Midbrain (tissue), 1 donor: ENCODE results near the gene UTF1.

Experiments used
- DNase-seq: peaks from one replicate; lab custom pipeline; 2025; lab: John Stamatoyannopoulos, UW

Gene UTF1

GRCh38 chr10:133196936-133197758 is 32.9 kb upstream of the UTF1 start:
- no peak for DNase-seq

DNA sequence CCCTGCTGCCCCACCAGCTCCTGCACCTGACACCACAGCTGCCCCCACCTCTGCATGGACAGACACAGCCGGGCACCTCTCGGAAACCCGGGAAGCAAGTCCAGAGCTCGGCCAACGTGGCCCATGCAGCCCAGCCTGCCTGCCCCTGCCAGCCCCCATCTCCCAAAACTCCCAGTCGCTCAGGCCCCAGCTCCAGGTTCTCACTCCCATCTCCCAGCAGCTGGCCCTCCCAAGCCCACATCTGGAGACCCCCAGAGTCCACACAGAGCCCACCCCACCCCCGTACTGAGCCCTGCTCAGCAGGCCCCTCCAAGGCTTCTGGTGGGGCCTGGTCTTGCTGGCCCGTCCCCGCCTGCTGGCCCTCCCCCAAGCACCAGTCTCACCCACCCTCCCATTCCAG is 32.2 kb upstream of the UTF1 start:
- DNase-seq, result no peak

DNA sequence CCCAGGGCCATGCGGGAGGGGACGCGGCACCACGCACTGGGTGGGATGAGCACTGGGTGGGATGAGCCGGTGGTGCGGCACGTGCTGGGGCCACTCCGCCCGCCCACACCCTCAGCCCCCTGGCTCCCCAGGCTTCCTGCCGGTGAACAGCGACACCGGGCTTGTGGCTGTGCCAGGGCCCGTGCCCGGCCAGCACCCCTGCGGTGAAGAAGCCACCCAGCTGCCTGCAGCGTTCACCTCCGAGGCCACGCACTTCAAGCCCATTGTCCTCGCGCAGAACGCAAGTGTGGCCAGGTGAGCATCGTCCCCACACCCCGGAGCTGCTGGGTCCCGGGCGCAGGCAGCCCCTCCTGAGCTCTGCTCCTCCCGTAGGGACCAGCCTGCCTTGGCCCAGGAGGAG is 31.8 kb upstream of the UTF1 start:
- no peak for DNase-seq

DNA sequence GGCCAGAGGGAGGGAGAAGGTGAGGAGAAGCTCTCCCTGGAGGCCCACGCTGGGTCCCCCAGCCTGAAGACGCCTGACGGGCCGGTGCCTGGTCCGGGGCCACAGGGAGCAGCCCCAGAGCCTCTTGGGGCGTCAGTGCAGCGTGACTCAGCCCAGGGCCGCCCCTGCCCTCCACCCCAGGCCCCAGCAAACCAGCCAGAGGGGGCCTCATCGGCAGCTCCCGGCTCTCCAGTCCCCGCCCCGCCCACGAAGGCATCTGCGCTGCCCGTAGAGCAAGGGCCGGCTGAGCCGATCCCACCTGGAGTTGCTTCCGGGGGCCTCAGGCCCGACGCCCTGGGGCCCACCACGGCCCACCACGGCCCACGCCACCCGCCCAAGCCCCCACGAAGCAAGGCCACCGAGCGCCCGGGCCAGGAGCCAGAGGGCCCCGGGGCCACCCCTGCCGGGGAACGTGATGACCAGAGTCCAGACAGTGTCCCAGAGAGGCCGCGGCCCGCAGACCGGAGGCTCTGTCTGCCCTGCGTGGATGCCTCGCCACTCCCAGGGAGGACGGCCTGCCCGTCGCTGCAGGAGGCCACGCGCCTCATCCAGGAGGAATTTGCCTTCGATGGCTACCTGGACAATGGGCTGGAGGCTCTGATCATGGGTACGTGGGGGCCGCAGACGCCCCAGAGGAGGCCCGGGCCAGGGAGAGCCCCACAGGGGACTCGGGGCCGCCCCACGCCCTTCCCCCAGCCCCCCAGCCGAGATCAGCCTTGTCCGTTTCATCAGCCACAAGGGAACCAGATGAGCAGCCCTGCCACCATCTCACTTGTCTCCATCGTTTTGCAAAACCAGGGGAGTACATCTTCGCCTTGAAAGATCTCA is 31.2 kb upstream of the UTF1 start:
- no peak for DNase-seq

GRCh38 chr10:133199488-133199885 is 30.5 kb upstream of the UTF1 start:
- no peak for DNase-seq

- DNase-seq, result no peak
Measured at GRCh38 chr10:133199992-133200611, 29.9 kb upstream of the UTF1 start.

DNA sequence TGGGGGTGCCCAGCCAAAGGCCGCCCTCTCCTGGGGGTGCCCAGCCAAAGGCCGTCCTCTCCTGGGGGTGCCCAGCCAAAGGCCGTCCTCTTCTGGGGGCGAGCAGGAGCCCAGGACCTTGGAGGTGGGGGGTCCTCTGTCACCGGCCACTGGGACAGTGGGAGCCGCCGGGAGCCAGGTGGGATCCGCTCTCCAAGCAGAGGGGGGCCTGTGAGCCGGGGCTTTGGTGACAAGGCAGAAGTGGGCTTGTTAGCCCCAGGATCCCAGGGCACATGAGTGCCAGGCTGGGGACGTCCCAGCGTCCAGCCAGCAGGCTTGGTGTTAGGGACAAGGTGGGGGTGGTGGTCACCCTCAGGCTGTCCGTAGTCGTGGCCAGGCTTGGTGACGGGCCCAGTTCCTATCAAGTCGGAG is 29.4 kb upstream of the UTF1 start:
- DNase-seq, result no peak

- no peak for DNase-seq
Measured at GRCh38 chr10:133201151-133201947, 28.7 kb upstream of the UTF1 start.

DNA sequence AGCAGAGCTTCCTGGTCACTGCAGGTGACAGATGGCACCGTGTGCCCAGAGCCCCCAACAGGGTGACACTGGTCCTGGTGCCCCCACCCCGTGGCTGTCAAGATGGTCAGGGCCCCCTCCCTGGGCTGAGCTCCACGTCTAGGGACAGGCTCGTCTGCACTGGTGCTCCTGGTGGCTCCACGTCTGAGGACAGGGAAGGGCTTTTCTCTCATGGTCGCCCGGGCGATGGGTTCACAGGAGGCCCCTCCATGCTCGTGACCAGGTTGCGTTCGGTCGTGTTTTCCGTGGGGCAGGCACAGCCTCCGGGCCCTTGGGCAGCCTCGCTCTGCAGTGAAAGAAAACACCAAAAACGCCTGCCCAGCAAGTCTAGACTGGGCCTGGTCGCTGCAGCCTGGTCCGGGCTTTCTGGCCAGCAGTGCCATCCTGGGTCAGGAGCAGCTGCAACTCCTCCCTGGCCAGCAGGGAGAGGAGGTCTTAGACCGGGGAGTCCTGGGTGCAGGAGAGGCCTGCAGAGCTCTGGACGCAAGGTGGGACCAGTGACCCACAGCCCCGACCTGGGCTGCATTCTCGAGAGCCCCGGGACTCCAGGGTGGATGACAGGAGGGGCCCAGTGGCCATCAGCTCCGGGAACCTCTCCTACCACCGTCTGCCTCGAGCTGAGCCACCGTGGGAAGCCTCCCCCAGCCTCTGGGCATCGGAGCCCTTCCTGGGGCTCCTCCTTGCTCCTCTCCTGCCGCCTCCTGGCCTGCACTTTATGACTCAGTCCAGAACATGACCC is 27.9 kb upstream of the UTF1 start:
- DNase-seq, result no peak

DNA sequence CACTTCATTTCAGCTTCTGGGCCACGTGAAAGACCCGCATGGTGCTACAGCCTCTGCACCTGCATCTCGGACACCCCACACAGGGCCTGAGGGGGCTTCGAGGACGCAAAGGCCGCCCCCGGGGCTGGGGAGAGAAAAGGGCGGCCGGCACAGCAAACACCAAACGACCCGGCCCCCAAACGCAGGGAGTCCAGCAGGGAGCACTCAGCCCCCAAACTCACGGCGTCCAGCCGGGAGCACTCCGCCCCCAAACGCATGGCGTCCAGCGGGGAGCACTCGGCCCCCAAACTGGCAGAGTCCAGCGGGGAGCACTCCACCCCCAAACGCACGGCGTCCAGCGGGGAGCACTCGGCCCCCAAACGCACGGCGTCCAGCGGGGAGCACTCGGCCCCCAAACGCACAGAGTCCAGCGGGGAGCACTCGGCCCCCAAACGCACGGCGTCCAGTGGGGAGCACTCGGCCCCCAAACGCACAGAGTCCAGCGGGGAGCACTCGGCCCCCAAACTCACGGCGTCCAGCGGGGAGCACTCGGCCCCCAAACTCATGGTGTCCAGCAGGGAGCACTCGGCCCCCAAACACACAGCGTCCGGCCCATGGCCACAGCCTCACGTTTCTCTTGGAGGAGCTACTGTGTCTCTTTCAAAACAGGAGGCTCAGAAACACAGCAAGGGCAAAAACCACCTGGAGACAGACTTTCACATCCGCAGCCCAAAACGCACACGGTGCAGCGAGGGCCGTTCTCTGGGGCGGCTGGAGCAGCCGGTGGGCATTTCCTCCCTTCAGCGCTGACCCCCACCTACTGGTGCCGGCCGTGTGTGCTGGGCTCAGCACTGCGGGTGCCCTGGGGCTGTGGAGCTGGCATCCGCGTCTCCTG is 27.0 kb upstream of the UTF1 start:
- DNase-seq, result no peak

DNA sequence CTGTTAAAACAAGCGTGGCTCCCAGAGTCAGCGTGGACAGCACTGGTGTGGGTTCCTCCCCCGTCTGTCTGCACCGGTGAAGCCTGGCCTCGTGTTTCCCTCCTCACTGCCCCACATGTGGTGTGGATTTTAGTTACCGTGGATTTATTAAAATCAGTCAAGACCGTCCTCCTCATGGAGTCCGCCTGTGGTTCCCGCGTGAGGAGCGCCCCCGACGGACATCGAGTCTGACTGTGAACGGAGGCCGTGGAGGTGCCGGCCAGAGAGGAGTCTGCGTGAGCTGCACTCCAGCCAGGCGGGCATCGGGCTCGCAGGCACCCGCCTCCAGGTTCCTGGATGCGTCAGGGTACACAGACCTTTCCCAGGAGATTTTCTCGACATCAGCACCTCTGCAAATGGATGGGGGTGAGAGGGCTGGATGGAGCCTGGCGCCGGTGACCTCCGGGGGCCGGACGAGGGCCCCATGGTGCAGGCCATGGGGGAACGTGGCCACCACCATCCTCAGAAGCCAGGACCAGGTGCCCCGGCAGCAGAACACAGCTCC is 26.3 kb upstream of the UTF1 start:
- no peak for DNase-seq

DNA sequence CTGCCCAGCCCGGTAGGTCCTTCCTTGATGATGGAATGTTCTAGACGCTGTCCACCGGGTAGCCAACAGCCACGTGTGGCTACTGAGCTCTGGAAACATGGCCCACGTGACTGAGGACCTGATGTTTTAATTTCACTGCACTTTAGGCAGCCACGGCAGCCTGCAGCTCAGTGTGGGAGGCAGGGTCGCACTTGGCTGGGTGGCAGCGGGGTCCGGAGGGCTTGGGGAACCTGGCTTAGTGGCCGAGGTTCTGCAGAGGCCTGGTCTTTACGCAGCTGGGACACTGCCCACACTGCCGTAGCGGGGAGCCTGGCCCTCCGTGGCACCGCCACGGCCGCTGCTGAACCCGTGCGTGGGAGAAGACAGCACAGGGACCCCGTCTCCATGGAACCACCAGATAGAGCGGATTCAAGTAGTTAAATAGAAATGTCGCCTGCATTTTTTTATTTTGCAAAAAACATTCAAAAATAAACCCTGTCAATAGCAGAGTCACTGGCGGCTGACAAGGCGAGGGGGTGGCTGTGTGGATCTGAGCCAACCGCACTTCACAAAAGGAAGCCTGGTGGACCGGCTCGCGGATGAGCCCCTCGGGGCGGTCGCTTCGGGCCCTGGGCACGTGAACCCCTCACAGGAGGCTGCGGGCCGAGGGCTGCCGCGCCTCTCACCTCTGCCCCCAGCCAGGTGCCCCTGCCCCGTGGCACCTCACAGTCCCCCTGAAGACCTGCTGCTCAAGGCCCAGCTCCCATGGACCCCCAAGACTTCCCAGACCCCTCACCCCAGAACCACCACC is 25.6 kb upstream of the UTF1 start:
- DNase-seq, result no peak

DNA sequence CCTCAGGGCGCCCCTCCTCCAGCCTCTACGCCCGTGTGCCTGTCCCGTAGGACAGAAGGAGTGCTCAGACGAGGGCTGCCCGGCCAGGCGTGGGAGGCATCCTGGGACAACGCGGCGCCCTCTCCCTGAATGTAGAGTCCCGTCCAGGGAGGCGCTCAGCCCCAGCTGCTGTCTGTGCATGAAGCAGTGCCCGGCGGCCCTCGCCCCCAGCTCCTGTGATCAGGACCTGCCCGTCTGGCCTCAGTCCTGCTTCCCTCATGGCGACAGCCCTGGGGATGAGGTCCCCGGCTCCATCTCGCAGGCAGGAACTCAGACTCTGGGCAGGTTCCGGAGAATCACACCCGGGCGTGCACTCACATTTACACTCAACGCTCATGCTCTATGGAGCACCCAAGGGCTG is 24.9 kb upstream of the UTF1 start:
- no peak for DNase-seq

DNA sequence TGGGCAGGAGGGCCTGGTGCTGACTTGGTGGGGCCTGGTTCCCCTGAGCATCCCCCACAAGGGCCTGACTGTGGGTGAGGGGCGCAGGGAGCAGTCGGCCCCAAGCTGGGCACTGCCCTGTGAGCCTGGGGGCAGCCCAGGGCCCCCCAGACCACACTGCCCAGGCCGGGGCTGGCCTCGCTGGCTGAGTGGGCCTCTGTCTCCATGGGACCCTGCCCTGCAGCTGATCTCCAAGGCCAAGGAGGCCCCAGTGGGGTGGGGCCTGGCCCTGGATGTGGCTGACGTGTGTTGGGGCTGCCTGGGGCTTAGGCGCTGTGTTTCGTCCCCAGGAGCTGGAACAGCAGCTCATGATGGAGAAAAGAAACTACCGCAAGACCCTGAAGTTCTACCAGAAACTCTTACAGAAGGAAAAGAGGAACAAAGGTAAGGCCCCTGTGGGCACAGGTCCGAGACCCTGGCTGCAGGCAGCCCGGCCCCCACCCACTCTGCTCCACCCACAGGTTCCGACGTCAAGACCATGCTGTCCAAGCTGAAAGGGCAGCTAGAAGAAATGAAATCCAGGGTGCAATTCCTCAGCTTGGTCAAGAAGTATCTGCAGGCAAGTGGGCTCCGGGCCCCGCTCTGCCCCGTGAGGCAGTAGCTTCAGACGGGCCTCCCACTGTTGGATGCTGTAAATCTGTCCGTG is 23.5 kb upstream of the UTF1 start:
- DNase-seq, result no peak

GRCh38 chr10:133207041-133207600 is 22.9 kb upstream of the UTF1 start:
- no peak for DNase-seq

- no peak for DNase-seq
Measured at GRCh38 chr10:133207627-133208026, 22.4 kb upstream of the UTF1 start.

DNA sequence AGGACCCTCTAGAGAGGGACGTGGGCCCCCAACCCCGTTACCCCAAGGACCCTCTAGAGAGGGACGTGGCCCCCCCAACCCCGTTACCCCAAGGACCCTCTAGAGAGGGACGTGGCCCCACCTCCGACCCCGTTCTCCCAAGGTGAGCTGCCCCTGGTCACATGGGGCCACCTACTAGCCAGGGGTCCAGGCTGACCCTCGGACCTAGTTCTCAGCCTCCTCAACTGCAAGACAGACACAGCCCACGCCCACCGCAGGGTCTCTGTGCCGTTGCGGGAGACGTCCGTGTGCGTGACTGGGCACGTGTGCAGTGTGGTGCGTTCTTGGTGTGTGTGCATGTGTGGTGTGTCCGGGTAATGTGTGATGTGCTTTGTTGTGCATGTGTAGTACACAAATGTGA is 21.6 kb upstream of the UTF1 start:
- no peak for DNase-seq

GRCh38 chr10:133209117-133209516 is 20.9 kb upstream of the UTF1 start:
- DNase-seq, result no peak
